8988T (cell line): ENCODE data around the gene MCU.
"Not testable (repeated sequence)": the region's sequence is repeated elsewhere in the genome, so short reads cannot be mapped to it uniquely, and the experiment has no call there.

Source experiments
- DNase-seq: peaks from one replicate; pipeline ENCODE4 v3.0.0; 2011

Gene MCU

DNA sequence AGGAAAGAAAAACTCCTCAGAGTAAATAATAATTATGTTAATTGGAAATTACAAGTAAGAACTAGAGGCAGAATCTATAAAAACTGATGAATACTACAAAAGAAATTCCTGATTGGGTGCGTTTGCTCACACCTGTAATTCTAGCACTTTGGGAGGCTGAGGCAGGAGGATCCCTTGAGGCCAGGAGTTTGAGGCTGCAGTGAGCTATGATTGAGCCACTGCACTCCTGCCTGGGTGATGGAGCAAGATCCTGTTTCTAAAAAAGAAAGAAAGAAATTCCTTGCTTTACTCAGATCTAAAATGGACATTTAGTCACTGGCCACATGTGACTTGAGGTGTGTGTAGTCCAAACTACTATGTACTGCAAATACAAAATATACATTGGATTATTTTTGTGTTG is 42.0 kb downstream of the MCU start:
- no peak for DNase-seq

DNA sequence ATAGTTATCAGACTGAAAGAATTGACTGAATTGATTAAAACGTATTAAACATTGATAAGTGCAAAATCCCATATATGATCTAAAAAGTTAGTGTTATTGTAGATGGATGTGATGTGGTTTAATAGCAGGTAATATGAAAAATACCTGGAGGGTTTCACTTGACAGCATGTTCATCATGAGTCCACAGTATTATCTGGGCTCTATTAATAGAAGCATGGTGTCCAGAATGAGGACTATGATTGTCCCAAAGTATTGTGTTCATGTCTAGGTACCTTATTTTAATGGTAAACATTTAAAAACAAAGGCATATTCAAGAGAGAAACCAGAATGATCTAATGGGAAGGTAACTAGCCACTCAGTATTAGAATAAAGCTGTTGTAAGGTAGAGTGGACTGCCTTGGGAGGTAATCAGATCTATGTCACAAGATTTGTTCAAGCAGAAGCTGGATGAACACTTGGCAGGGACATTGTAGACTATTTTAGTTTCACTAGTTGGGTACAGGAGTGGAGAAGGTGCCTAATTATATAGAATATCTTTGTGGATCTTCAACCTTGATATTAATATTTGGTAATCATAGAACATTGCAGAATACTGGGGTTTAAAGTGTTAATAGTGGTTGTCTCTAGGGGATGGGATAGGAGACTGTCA is 43.5 kb downstream of the MCU start:
- DNase-seq = no peak

DNA sequence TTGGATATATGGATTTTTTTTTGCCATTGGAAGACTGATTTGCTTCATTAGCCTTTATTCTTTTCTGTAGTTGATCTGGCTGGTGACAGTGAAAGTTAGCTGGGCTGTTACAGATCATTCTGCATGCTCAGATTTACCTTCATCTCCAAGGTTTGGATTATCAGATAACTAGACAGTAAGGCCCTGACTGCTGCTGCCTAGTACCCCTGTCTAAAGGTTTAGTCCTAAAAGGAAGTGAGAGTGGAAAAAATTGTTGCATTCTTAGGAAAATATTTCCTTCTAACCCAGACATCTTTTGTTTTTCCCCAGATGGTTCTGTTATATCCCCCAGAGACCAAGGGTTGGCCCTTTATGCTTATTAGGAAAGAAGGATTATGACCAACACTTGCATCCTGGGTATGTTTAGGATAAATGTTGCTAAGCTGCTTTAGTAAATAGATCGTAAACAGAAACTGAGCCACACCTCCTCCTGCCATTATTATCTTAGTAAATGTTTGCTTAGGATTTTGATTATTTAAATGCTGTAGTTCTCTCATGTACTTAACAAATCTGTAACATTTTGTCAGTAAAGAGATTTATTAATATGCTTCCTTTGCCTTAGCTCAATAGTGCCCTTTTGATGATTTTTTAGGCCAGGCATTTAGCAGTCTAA is 44.4 kb downstream of the MCU start:
- no peak for DNase-seq

DNA sequence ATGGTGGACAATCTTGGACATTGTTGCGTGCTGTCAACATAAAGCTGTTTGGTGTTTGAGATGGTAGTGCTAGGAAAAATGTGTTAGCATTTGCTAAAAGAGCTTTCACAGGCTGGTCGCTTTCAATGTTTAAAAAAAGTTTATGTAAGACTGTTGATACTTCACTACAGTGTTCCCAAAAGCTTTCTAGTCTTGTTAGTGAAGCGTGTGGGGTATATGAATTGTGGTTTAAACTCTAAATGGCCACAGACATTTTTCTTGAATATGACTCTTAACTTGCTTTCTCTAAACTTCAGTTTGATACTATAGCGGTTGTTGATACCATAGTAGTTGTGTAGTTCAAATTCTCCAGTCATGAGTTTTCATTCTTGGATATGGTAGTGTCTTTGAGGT is 44.9 kb downstream of the MCU start:
- no peak for DNase-seq

DNA sequence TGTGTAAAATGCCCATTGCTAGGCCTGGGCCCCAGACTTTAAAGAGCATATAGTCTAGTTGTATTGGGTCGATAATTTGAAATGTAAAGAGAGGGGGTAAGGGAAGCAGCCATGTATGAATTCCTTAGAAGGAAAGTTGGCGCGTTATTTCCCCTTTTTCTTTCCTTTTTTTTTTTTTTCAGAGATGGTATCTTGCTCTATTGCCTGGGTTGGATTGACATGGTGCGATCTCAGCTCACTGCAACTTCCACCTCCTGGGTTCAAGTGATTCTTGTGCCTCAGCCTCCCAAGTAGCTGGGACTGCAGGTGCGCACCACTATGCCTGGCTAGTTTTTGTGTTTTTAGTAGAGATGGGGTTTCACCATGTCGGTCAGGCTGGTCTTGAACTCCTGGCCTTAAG is 45.4 kb downstream of the MCU start:
- DNase-seq = not testable (repeated sequence)

DNA sequence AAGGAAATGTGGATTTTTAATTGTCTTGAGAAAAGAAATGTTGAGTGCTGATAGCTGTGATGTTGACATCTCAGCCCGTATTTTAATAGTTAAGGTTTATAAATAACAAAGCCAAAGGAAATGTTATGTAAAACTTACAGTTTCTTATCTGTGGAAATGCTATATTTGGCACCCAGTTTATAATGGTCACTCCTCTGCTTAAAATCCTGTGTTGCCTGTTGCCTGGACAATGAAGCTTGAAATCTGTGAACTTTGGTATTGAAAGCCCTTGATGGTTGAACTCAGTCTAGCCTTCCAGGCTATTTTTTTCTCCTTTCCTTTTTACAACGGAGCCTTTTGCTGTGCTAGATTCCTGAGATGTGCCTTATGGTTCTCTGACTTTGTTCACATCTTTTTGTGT is 46.5 kb downstream of the MCU start:
- no peak for DNase-seq

DNA sequence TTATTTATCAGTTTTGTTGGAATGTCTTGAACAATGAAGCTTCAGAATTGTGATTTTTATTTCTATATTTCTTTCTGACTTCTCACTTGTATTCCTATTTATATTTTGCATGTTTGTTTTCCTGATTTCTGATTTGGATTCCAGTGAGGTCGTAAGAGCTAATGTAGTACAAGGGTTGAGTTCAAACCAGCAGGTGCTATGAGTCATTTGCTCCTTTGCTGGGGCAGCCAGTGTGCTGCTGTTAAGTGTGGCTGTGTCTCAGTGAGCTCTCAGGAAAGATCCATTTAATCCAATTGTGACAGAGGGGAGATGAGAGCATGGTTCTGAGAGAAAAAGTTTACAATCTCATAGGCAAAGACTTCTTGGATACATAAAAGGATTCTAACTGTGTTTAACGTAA is 48.6 kb downstream of the MCU start:
- no peak for DNase-seq

DNA sequence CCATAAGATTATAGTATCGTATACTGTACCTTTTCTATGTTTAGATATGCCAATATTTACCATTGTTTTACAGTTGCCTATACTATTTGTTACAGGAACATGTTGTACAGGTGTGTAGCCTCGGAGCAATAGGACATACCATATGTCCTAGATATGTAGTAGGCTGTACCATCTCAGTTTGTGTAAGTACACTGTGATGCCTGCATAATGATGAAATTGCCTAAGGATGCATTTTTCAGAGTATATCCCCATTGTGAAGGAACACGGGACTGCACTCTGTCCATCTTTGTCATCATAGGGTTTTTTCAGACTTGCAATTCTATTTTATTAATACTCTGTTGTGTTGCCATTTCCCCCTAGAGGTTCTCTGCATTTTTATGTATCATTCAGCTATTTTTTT is 50.1 kb downstream of the MCU start:
- DNase-seq = no peak

DNA sequence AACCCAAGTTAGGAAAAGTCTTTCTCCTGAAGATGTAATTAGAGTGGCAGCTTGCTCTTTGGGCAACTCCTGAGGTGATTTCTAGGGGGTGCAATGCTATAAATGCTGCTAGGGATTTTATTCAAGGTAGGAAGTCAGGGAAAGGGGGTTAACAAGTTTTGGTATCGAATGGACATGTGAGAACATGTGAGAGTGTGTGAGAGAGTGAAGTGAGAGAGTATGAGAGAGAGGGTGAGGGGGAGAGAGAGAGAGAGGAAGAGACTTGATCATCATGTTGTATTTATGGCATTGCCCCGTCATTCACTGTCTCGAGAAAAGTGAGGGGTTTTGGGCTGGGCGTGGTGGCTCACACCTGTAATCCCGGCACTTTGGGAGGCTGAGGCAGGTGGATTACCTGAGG is 50.9 kb downstream of the MCU start:
- no peak for DNase-seq

DNA sequence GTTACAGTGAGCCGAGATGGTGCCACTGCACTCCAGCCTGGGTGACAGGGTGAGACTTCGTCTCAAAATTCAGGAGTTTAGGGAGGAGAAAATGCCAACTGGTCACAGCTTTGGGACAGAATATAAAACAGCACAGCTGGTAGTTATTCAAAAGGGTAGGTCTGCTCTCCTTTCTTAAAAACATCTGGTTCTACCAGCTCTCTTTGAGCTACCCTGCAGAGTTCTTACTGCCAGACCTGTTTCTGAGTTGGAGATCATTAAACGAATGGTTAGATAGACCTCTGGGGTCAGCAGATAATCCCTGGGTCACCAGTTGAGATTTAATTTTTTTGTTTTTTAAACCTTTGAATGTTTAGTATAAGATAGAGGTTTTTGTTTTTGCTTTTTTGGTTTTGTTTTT is 52.6 kb downstream of the MCU start:
- DNase-seq = no peak

DNA sequence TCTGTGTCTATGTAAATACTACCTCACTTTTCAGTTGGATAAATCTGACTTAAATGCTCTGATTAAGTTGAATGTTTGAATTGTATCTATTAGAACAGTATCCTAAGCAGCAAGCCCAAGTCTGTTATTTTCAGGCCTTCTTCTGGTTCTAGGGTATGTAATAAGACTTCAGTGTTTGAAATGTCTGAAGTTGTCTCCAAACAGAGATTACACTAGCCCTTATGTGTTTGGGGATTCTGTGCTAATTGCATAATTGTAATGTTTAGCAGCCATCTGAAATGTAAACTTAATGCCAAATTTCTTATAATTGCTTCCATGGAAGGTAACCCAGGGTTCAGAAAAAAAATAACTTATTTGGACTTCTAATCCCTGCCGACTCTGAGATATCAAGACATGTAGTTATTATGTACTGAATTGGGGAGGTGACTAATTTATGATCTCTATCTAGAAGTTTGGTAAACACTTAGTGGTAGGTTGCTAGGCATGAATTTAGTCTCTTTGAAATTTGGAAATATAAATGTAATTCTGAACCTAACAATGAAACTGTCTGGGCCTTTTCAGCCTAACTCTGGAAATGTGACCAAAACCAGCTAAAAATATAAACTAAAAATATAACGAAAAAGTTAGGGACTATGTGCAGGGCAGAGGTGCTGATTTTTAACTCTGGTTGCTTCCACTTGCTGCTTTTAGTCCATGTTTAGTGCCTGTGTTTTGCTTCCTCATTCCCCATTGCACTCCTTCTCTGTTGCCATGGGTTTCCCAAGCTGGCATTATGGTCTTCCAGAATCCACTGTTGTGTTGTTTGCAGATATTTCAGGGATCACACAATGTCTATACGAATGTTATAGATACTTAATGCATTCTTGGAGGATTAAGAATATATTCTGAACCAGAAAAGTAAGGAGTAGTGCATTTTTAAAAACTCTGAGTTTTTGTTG is 54.8 kb downstream of the MCU start:
- DNase-seq = no peak

DNA sequence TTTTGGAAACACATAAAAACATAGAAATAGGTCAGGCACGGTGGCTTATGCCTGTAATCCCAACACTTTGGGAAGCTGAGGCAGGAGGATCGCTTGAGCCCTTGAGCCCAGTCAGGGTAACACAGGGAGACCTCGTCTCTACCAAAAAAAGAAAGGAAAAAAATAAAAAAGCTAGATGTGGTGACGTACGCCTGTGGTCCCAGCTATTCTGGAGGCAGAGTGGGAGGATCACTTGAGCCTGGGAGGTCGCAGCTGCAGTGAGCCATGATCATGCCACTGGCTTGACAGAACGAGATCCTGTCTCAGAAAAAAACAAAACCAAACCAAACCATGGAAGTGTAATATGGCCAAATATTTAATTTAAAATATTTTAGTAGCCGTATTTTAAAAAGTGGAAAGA is 55.6 kb downstream of the MCU start:
- no peak for DNase-seq

DNA sequence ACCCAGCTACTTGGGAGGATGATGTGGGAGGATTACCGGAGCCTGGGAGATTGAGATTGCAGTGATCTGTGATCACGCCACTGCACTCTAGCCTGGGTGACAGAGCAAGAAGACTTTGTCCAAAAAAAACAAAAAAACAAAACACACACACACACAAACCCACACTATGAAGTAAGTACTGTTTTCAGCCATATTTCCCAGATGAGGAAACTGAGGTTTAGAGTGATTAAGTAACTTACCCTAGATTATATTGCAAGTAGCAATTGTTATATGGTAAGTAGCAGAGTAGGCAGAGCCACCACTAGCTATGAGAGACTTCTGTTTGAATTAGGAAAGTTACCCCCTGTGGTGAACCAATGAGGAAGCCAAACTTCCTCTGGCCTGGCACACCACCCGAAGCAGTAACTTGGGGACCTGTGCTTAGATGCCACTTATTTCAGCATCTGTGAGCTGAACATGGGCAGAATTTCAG is 61.9 kb downstream of the MCU start:
- no peak for DNase-seq

DNA sequence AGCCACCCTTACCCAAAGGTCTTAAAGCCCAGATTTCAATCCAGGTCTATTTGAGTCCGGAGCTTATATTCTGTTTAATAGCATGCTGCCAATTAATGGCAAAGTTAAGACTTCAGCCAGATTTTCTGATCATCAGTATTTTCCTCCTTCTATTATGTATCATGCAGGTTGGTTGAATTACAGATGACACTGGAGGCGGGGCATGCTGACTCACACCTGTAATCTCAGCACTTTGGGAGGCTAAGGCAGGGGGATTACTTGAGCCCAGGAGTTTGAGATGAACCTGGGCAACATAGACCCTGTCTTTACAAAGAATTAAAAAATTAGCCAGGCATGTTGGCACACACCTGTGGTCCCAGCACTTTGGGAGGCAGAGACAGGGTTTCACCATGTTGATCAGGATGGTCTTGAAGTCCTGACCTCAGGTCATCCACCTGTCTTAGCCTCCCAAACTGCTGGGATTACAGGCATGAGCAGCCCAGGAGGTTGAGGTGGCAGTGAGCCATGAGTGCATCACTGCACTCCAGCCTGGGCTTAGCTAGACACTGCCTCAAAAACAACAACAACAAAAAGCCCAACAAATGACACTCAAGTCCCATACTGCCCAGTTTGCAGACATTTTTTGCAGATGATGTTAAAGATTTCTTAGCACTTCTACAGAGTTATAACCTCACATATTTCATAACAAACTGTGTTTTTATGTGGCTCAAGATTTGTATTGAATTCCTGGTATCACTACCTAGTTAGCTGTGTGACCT is 62.5 kb downstream of the MCU start:
- no peak for DNase-seq

DNA sequence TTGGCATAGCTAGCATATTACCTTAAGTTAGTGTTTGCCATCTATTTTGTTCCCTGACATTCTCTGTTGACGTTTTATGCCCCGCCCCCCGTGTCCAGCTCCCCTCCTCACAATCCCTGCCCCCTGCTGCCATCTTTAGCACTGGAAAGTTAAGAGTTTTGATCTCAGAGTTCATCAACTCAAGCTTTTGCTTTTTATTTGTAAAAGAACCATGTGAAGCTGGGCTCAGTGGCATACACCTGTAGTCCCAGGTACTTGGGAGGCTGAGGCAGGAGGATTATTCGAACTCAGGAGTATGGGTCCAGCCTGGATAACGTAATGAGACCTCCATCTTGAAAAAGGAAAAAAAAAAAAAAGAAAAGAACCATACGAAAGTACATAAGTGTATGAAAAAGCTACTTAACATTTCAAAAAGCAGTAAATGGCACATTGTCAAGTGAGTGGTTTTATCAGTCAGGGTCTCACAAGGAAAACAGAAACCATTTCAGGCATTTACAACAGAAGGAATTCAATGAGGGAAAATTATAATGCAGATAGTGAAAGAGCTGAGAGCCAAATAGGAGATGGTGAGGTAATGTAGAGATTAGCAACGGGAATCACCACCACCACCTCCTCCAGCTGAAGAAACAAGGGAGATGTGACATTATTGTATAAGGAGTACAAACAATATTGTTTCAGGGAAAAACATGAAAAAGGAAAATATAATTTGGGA is 64.9 kb downstream of the MCU start:
- DNase-seq = no peak

DNA sequence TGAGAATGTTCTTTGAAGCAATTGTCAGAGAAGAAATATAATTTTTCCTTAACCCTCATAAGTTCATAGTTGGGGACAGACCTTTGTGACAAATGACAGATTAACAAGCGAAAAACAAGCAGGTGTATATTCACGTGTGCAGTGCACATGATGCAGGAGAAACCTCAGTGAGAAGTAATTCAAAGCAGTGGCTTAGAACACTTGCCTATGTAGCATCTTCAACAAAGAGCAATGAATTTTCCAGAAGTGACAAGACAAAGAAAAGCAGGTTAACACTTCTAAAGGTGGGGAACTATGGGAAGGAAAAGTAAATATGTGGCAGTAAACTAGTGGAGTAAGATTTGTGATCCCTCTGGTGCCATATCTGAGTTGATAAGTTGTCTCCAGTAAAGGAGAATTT is 65.8 kb downstream of the MCU start:
- no peak for DNase-seq

DNA sequence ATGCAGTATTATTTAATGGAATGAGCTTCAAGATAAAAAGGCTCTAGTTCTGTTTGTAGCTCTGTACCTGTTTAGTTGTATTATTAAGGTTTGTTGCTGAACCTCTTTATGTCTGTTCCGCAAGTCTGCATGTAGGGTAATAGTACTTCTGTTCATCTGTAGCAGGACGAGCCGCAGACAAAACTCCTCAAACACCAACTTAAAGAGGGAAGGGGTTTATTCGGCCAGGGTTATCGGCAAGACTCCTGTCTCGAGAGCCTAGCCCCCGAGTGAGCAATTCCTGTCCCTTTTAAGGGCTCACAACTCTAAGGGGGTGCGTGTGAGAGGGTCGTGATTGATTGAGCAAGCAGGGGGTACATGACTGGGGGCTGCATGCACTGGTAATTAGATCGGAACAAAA is 67.0 kb downstream of the MCU start:
- not testable (repeated sequence) for DNase-seq

DNA sequence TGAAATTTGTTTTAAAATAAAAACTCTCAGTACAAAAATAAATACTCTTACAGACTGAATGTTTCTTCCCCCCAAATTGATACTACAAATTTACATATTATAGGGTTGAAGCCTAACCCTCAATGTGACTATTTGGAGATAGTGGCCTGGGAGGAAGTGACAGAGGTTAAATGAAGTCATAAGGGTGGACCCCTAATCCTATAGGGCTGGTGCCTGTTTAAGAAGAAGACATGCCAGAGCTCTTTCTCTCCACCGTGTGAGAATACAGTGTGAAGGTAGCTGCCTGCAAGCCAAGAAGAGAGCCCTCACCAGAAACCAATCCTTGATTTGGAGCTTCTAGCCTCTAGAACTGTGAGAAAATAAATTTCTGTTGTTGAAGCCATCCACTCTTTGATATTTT is 67.6 kb downstream of the MCU start:
- no peak for DNase-seq

DNA sequence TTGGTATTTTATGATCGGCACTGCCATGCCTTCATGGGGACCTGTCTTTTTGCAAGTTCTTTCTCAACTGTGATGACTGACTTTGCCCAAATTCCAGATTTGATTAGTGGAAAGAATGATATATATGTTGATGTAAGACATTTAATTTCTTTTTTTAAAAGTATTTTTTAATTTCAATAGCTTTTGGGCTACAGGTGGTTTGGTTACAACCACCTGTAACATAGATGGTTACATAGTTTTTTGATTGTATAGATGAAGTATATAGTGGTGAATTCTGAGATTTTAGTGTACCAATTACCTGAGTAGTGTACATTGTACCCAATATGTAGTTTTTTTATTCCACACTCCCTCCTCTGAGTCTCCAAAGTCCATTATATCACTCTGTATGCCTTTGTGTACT is 69.6 kb downstream of the MCU start:
- no peak for DNase-seq

DNA sequence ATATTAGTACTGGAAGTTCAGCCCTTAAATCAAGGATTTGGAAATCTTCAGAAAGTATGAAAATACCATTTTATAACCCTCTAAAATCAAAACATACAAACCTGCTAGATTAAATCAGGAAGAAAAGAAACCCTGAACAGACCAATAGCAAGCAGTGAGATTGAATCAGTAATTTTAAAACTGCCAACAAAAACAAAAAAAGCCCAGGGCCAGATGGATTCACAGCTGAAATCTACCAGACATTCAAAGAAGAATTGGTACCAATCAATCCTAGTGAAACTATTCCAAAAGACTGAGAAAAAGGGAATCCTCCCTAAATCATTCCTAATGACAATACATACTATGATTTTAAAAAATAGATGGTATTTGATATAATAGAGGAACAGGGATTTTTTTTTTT is 70.1 kb downstream of the MCU start:
- no peak for DNase-seq

DNA sequence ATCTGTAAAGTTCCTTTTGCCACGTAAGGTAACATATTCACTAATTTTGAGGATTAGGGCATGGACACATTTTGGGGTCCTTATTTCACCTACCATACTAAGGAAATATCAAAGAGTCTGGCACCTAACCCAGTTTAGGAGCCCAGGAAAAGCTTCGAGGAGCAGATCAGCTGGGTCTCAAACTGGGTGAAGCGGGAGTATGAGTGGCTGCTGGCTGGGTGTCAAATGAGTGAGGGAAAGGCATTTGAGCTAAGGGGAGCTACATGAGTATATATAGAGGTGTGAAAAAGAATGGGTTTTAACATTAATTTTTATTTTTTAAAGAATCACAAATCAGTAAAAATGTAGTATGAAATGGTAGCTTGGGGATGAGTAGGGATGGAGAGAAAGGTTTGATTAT is 71.3 kb downstream of the MCU start:
- DNase-seq = no peak

DNA sequence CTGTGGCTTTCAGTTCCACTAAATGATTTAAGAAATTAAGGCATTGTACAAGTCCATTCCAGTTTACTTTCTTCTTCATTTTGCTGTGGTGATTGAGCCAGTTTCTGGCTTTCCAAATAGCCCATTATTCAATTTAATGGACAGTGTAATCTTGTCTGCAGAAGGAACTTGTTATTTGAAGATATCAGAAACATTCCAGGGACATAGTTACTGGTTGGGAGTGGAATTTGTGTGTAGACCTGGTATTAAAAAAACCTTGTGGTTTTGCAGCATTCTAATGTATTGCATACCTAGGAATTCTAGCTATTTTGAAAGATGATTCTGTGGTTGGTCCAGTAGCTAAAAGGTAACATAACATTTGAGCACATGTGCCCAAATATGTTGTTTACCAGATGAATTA is 72.2 kb downstream of the MCU start:
- DNase-seq = no peak
